GOT3 (cell line): ENCODE measurements around the gene IMMT.

Experiments used
- DNase-seq: peaks from one replicate; lab custom pipeline; 2025; ENCODE audit warnings: mixed read lengths; lab: John Stamatoyannopoulos, UW

IMMT gene

GRCh38 chr2:86143307-86143706 is 52.0 kb downstream of the IMMT start:
- no peak for DNase-seq

GRCh38 chr2:86142436-86143257 is 52.6 kb downstream of the IMMT start:
- no peak for DNase-seq

GRCh38 chr2:86140969-86141392 is 54.3 kb downstream of the IMMT start:
- DNase-seq = no peak

- no peak for DNase-seq
Measured at GRCh38 chr2:86139981-86140380, 55.3 kb downstream of the IMMT start.

GRCh38 chr2:86138736-86139625 is 56.3 kb downstream of the IMMT start:
- DNase-seq = no peak

GRCh38 chr2:86136141-86136540 is 59.1 kb downstream of the IMMT start:
- DNase-seq = no peak

- no peak for DNase-seq
Measured at GRCh38 chr2:86135653-86136052, 59.6 kb downstream of the IMMT start.

GRCh38 chr2:86134709-86135108 is 60.6 kb downstream of the IMMT start:
- no peak for DNase-seq

GRCh38 chr2:86124683-86125082 is 70.6 kb downstream of the IMMT start:
- DNase-seq = no peak

- DNase-seq = no peak
Measured at GRCh38 chr2:86123328-86123925, 71.8 kb downstream of the IMMT start.

GRCh38 chr2:86118130-86118529 is 77.1 kb downstream of the IMMT start:
- no peak for DNase-seq

- no peak for DNase-seq
Measured at GRCh38 chr2:86107031-86107430, 88.2 kb downstream of the IMMT start.

- DNase-seq = peak; percentile 73
Measured at GRCh38 chr2:86105969-86106945, 89.0 kb downstream of the IMMT start, which contains the start of gene PTCD3. PTCD3 (plus strand) TSS chr2:86106235; CDS start chr2:86106248, 13 bp downstream.

- peak; percentile 75 for DNase-seq
Measured at GRCh38 chr2:86105252-86105968, 89.9 kb downstream of the IMMT start, which contains the start of gene POLR1A. POLR1A (minus strand) TSS chr2:86105886; CDS start chr2:86105776, 110 bp downstream.

GRCh38 chr2:86102157-86102556 is 93.1 kb downstream of the IMMT start:
- DNase-seq = no peak

GRCh38 chr2:86097913-86098312 is 97.3 kb downstream of the IMMT start:
- DNase-seq = no peak

- DNase-seq = no peak
Measured at GRCh38 chr2:86097114-86097896, 98.0 kb downstream of the IMMT start.

- no peak for DNase-seq
Measured at GRCh38 chr2:86094229-86094628, 101.0 kb downstream of the IMMT start.
